D721Med (cell line): ENCODE measurements around the gene ARHGAP28.

Experiments
- DNase-seq: peaks from one replicate; pipeline ENCODE4 v3.0.0; 2011; ENCODE audit warnings: low spot score; ENCODE audit not compliant: insufficient read length
- FAIRE-seq: peaks from 2 replicates; lab custom pipeline; 2011; peaks lifted over from hg19 to GRCh38; lab: Jason Lieb, UNC
- TF ChIP-seq, protein P1 (sequence below): IDR thresholded peaks from 2 replicates; pipeline ENCODE4 v1.5.1; 2012; ENCODE audit warnings: mild to moderate bottlenecking, control low read depth; ENCODE audit not compliant: insufficient read depth; ENCODE audit errors: missing control alignments

Gene ARHGAP28

DNA sequence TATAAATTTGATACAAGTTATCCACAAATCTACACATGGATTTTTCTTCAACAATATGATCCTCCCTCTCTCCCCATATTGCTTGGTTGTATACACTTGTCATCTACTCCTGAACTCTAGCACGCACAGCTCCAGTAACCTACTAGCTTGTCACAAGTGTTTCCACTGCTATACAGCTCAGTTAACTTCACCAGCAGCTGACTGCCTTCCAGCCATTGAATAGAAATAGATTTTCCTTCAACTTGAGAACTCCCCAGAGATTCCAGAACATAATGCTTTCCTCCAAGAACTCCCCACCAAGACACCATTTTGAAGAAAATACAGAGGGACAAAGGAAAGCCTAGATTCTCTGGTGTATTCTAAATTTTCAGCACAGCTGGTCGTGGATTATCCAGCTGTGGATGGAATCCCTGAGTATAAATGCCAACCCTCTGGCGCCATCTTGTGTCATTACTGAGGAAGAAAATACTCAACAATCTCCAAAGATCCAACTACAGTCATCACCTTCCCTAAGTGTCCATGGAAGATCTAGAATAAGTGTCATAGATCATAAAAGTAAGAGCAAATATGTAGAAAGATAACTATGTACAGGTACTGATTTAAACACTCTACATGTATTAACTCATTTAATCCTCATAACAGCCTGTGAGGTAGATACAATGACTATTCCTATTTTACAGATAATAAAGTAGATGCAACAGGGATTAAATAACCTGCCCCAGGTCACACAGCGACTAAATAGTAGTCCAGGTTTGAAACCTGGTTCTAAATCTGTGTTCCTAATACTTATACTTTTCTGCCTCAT, 156.7 kb downstream of the ARHGAP28 start:
- TF ChIP-seq, protein P1, sequence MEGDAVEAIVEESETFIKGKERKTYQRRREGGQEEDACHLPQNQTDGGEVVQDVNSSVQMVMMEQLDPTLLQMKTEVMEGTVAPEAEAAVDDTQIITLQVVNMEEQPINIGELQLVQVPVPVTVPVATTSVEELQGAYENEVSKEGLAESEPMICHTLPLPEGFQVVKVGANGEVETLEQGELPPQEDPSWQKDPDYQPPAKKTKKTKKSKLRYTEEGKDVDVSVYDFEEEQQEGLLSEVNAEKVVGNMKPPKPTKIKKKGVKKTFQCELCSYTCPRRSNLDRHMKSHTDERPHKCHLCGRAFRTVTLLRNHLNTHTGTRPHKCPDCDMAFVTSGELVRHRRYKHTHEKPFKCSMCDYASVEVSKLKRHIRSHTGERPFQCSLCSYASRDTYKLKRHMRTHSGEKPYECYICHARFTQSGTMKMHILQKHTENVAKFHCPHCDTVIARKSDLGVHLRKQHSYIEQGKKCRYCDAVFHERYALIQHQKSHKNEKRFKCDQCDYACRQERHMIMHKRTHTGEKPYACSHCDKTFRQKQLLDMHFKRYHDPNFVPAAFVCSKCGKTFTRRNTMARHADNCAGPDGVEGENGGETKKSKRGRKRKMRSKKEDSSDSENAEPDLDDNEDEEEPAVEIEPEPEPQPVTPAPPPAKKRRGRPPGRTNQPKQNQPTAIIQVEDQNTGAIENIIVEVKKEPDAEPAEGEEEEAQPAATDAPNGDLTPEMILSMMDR = peak; percentile 87
- no peak for DNase-seq
- peak; percentile 95 for FAIRE-seq

DNA sequence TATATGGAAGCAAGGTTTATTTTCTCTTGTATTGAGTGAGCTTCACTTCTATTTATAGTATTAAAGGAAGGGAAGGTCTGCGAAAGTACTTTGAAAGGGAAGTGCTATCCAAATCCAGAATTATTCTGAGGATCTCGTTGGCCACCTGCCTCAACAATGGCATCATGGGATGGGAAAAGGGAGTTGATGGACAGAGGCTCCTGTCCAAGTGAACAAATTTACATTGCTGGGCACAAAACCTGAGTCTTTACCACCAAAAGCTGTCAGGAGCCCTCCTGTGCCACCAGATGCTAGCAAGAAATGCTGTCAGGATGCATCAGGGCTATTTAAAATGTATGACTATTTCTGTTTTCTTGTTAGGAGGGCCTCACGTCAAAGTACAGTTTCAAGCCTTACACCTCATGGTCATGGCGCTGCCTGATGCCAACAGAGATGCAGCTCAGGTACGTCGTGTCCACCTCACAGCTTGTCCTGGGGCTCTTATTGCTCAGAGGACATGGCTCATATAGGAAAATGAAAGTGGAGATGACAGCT, 157.3 kb downstream of the ARHGAP28 start:
- TF ChIP-seq, protein P1 = no peak
- FAIRE-seq (no peak), DNase-seq (no peak)

DNA sequence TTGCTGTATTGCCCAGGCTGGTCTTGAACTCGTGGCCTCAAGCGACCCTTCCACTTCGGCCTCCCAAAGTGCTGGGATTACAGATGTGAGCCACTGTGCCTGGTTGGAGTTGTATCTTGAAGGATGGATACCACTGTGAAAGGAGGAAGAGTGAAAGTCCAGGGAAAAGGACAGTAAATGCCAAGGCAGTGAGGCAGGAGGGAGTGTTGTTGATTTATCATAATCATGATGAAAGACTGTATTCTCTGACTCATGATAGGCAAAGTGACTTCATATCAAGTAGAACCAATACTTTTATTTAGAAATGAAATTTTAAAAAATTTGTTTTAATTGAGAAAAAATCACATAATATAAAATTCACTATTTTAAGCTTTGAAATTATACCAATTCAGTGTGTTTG, 162.3 kb downstream of the ARHGAP28 start:
- TF ChIP-seq, protein P1 = no peak
- FAIRE-seq = no peak

DNA sequence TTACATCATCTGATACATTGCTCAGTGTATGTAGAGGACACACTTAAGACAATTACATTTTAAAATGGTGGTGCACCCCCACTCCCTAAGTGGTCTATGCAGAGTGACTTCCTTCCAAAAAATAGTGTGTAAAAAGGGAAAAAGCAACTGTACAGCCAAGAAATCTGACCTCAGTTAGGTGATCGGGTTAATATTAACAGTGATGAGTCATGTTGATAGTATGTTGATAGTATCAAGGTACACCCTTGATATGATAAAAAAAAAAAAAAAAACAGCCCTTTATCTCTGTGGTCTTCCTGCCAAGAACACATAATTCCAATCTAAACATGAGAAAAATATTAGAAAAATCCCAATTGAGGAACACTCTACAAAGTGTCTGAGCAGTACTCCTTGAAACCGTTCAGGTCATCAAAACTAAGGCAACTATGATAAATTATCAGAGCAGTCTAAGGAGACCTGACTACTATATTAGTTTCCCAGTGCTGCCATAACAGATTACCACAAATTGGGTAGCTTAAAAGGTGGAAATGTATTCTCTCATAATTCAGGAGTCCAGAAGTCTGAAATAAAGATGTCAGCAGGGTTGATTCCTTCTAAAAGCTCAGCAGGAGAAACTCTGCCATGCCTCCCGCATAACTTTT, 171.9 kb downstream of the ARHGAP28 start:
- FAIRE-seq (peak; percentile 85), DNase-seq (no peak)
- TF ChIP-seq, protein P1 = no peak

More for the DNA sequence above, 162.3 kb downstream of the ARHGAP28 start:
- DNase-seq = no peak

DNA sequence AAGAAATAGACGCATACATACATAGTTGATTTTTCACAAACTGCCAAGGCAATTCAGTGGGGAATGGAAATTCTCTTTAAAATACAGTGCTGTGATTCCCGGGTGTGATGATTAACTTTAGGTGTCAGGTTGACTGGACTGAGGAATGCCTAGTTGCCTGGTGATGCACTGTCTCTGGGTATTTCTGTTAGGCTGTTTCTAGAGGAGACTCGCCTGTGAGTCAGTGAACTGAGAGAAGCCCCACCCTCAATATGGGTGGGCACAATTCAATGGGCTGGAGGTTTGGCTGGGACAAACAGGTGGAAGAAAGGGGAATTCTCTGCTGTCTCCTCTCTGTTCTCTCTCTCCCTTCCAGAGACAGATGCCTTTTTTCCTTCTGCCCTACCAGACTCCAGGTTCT, 187.6 kb downstream of the ARHGAP28 start:
- TF ChIP-seq, protein P1 = no peak
- DNase-seq = no peak

DNA sequence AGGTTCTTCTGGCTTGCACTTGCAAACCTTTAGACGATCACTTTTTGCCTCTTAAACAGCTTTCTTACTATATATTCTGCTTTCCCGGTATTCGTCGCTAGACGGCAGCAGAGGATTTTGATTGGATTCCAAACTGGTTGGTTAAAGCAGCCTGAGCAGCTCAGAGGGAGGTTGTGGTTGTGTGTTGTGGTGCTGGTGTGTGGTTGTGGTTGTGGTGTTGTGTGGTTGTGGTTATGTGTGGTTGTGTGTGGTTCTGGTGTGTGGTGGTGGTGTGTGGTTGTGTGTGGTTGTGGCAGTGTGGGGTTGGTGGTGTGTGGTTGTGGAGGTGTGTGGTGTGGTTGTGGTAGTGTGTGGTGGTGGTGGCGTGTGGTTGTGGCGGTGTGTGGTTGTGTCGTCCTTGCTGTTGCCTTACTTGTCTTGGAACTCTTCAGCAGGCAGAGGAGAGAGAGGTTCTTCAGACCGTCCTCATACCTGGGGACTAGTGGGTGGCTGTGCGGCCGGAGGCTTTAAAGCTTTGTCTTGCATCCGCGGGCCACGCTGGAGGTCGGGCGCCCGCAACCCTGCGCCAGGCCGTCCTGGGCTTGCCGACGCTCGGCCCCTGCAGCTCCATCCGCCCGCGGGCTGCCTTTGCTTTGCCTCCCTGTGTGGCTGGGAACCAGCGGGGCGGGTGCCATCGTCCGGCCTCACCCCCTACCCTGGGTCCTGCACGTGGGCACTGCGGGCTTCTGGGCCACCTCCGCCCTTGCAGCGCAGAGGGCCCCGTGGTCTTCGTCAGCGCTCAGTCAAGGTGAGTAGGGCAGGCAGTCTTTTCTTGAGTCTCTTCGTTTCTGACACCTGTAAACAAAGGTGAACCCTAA, 190.8 kb downstream of the ARHGAP28 start:
- no peak for FAIRE-seq
- no peak for DNase-seq
- TF ChIP-seq, protein P1 = peak; percentile 98

More for the DNA sequence above, 187.6 kb downstream of the ARHGAP28 start:
- no peak for FAIRE-seq
